MCF 10A (cell line): ENCODE results near the gene XRCC3. TPM values are rescaled to one million over a fixed set of nuclear protein-coding genes. Genes with fewer than 3 reads are reported as not detected.

Experiments used
- BruUV-seq: library from RNA; stranded (reverse); fragments of 400-500 nt; replicated peaks from 2 replicates; lab custom pipeline; 2021; lab: Mats Ljungman, UMichigan
- CTCF ChIA-PET: fragments of 300-600 bp; sonication (Branson Sonifier 250); formaldehyde crosslinking; extraction: SDS; loops from one replicate; lab custom pipeline; 2021; ENCODE audit warnings: antibody characterized with exemption, inconsistent platforms; lab: Yijun Ruan, JAX
- POLR2A ChIA-PET: fragments of 300-600, 350-650 bp; sonication (Branson Sonifier 250); formaldehyde crosslinking; extraction: SDS; loops from one replicate; lab custom pipeline; 2020; ENCODE audit warnings: antibody characterized with exemption, inconsistent platforms; lab: Yijun Ruan, JAX
- DNase-seq: peaks from one replicate; pipeline ENCODE4 v3.0.0-alpha.2; 2018; ENCODE audit not compliant: unreplicated experiment
- H3K27ac Mint-ChIP-seq: one replicate; pipeline ENCODE4 v1.8.0; 2022; ENCODE audit warnings: mild to moderate bottlenecking, low read depth, mixed read lengths; ENCODE audit not compliant: unreplicated experiment
- H3K27me3 Mint-ChIP-seq: one replicate; pipeline ENCODE4 v1.8.0; 2022; ENCODE audit warnings: mixed read lengths; ENCODE audit not compliant: insufficient read depth, unreplicated experiment
- H3K36me3 Mint-ChIP-seq: one replicate; pipeline ENCODE4 v1.8.0; 2022; ENCODE audit warnings: mild to moderate bottlenecking, moderate library complexity, mixed read lengths; ENCODE audit not compliant: insufficient read depth, unreplicated experiment
- H3K4me1 Mint-ChIP-seq: one replicate; pipeline ENCODE4 v1.8.0; 2022; ENCODE audit warnings: mixed read lengths; ENCODE audit not compliant: insufficient read depth, unreplicated experiment
- H3K4me3 Mint-ChIP-seq: one replicate; pipeline ENCODE4 v1.8.0; 2022; ENCODE audit warnings: mild to moderate bottlenecking, moderate library complexity, mixed read lengths; ENCODE audit not compliant: unreplicated experiment
- H3K9me3 Mint-ChIP-seq: one replicate; pipeline ENCODE4 v1.8.0; 2022; ENCODE audit warnings: mixed read lengths; ENCODE audit not compliant: unreplicated experiment
- intact Hi-C: fragments of 100-400 bp; cut with micrococcal nuclease; formaldehyde crosslinking; loops from 2 replicates; pipeline ENCODE4 v1.14.1; 2022
- total RNA-seq: library from RNA; stranded (reverse); gene quantifications from 2 replicates; pipeline ENCODE4 v1.2.3, GENCODE V29; 2022
- TF ChIP-seq, protein P1 (sequence below): fragments of 200-600 bp; IDR thresholded peaks from one replicate; pipeline ENCODE4 v1.8.0; 2022; ENCODE audit warnings: antibody characterized with exemption, mild to moderate bottlenecking; ENCODE audit not compliant: unreplicated experiment

The XRCC3 gene
- total RNA-seq, 1 experiment from 2014 or later = 17.5 TPM

DNA sequence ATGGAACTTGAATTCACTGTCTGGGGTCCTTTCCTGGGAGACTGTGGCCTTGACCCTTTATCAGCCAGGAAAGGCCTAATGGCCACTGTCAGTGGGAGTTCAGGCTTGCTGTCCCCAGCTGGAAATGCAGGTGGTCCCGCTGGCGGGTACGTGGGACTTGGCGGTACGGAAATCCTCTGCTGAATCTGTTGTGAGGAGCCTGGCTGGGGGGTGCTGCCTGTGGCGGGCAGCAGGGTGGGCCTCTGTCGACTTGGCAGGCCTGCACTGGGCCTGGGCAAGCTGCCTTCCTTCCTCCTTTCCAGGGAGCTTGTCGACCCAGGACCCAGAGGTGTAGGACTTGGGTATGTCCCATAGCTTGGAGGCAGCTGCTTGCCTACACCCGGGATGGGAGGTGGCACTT, 26.6 kb upstream of the XRCC3 start:
- no peak overlapping the region for H3K4me3 Mint-ChIP-seq
- peaks cover 62% of the 10 kb centered on the region for H3K36me3 Mint-ChIP-seq
- H3K27me3 Mint-ChIP-seq = no peaks in the 10 kb centered on the region
- DNase-seq = no peak
- ChIA-PET POLR2A (no interaction called here), CTCF (no interaction called here)
- H3K9me3 Mint-ChIP-seq = no peaks in the 10 kb centered on the region
- TF ChIP-seq, protein P1, sequence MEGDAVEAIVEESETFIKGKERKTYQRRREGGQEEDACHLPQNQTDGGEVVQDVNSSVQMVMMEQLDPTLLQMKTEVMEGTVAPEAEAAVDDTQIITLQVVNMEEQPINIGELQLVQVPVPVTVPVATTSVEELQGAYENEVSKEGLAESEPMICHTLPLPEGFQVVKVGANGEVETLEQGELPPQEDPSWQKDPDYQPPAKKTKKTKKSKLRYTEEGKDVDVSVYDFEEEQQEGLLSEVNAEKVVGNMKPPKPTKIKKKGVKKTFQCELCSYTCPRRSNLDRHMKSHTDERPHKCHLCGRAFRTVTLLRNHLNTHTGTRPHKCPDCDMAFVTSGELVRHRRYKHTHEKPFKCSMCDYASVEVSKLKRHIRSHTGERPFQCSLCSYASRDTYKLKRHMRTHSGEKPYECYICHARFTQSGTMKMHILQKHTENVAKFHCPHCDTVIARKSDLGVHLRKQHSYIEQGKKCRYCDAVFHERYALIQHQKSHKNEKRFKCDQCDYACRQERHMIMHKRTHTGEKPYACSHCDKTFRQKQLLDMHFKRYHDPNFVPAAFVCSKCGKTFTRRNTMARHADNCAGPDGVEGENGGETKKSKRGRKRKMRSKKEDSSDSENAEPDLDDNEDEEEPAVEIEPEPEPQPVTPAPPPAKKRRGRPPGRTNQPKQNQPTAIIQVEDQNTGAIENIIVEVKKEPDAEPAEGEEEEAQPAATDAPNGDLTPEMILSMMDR = no peak
- H3K27ac Mint-ChIP-seq = no peak overlapping the region
- no peaks in the 10 kb centered on the region for H3K4me1 Mint-ChIP-seq
- intact Hi-C loops = no loop called here
- no TSS peak for BruUV-seq

DNA sequence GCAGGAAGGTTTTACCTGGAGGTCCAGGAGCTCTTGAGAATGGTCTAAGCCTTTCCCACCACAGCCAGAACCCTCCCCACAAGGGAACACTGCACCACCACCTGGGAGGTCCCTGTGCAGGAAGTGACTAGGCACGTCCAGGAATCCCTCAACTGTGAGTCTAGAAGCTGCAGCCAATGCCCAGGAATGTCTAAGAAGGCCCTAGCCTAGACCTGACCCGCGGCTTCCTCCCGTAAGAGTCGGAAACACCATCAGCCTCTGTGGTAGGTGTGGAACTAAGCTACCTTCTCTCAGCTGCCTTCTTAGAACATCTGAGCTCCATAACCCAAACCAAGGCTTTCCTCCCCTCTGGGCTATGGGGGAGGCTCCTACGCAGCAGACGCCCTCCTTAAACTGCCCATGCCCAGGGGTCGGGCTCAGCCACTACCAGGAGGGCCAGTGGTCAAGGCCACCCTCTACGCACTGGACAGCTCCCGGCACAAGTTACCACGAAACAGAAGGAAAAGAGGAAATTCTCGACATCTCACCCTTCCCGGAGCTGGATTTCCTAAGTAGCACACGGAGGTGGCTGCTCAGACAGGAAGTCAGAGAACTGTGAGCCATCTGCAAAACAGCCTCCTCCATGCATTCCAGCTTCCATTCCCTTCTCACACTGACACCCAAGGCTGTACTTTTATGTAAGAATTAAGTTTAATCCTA, 25.9 kb upstream of the XRCC3 start:
- H3K4me3 Mint-ChIP-seq = no peak overlapping the region
- H3K36me3 Mint-ChIP-seq = peaks cover 62% of the 10 kb centered on the region
- TF ChIP-seq, protein P1 = no peak
- H3K27ac Mint-ChIP-seq = no peak overlapping the region
- no TSS peak for BruUV-seq
- H3K4me1 Mint-ChIP-seq = no peaks in the 10 kb centered on the region
- DNase-seq = no peak
- ChIA-PET POLR2A (interaction anchor here (1.0 kb wide), 1 partner anchor 19 kb away, joined by 3 read pairs; no protein-coding TSS in a partner anchor), CTCF (interaction anchor here (0.6 kb wide), 1 partner anchor 911 kb away, joined by 4 read pairs; no protein-coding TSS in a partner anchor)
- no peaks in the 10 kb centered on the region for H3K9me3 Mint-ChIP-seq
- no peaks in the 10 kb centered on the region for H3K27me3 Mint-ChIP-seq
- intact Hi-C loops = no loop called here

DNA sequence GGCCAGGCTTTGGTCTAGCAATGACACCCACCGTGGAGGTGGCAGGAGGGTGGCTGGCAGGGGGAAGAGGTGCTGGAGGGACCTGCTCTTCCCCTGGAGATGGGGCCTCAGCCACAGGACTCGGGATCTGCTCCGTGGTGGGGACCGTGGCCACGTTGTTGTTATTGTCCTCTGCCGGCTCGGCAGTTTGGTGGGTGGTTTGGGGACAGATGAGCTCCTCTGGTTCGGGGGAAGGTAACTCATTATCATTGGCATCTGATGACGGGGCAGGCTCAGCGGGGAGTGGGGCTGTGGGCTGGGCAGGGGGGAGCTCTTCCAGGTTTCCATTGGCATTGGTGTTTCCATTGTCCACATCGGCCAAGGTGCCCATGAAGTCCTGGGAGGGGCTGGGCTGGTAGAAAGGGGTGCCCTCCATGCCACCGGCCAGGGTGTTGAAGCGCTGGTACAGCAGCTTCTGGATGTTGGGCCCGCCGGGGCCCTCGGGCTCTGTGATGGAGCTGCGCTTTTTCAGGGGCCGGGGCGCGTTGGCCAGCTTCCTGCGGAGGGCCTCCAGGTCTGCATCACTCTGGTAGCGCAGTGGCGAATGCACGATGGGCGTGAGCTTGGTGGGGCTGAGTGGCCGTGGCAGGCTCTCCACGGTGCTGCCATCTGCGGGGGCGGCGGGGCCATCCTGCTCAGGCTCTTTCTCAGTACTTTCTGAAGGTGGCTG, 24.7 kb upstream of the XRCC3 start:
- POLR2A ChIA-PET = no interaction called here
- BruUV-seq = no TSS peak
- no peaks in the 10 kb centered on the region for H3K4me1 Mint-ChIP-seq
- CTCF ChIA-PET = no interaction called here
- no peak overlapping the region for H3K27ac Mint-ChIP-seq
- TF ChIP-seq, protein P1 = no peak
- no peaks in the 10 kb centered on the region for H3K9me3 Mint-ChIP-seq
- no peaks in the 10 kb centered on the region for H3K27me3 Mint-ChIP-seq
- H3K36me3 Mint-ChIP-seq = peaks cover 54% of the 10 kb centered on the region
- intact Hi-C loops = no loop called here
- no peak overlapping the region for H3K4me3 Mint-ChIP-seq
- DNase-seq = no peak

DNA sequence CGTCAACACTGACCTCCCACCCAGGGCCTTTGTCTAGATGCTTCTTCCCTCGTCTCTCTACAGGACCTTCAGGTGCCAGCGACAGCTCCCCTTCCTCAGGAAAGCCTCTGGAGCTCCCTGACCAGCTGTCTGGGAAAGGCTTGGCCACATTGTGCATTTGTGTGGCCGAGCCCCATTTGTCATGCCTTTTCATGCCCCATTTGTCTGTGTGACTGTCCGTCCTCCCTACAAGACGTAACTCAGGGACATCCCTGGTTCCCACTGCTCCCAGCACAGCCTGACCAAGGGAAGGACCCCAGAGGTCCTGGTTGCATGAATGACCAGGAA, 24.2 kb upstream of the XRCC3 start:
- POLR2A ChIA-PET = no interaction called here
- no peak overlapping the region for H3K27ac Mint-ChIP-seq

More for the DNA sequence above, 24.2 kb upstream of the XRCC3 start:
- CTCF ChIA-PET = no interaction called here
- H3K36me3 Mint-ChIP-seq = peaks cover 53% of the 10 kb centered on the region
- DNase-seq = no peak
- no peaks in the 10 kb centered on the region for H3K4me1 Mint-ChIP-seq
- intact Hi-C loops = no loop called here
- H3K4me3 Mint-ChIP-seq = no peak overlapping the region
- H3K9me3 Mint-ChIP-seq = no peaks in the 10 kb centered on the region
- TF ChIP-seq, protein P1 = no peak
- no TSS peak for BruUV-seq
- no peaks in the 10 kb centered on the region for H3K27me3 Mint-ChIP-seq
